SK-N-SH (cell line): Measurements from ENCODE around the gene OR52E8. TPM values are rescaled to one million over a fixed set of nuclear protein-coding genes. Genes with fewer than 3 reads are reported as not detected.

Source experiments
- CTCF ChIA-PET: fragments of 300-600, 350-600 bp; formaldehyde crosslinking; extraction: SDS; loops from one replicate; lab custom pipeline; 2021; lab: Yijun Ruan, JAX
- POLR2A ChIA-PET: fragments of 350-600 bp; sonication (Branson Sonifier 250); formaldehyde crosslinking; extraction: SDS; loops from one replicate; lab custom pipeline; 2020; ENCODE audit warnings: antibody characterized with exemption, inconsistent platforms; lab: Yijun Ruan, JAX
- DNase-seq: peaks from one replicate; pipeline ENCODE4 v3.0.0; 2012
- H2AFZ ChIP-seq: fragments of 200-600 bp; sonication (generic); 2 replicates; pipeline ENCODE4 v1.8.1; 2016; ENCODE audit warnings: antibody characterized with exemption, mild to moderate bottlenecking, low read depth
- H3F3A ChIP-seq: fragments of 200-600 bp; sonication (generic); replicated peaks from 2 replicates; pipeline ENCODE3; 2016; ENCODE audit warnings: antibody characterized with exemption, mild to moderate bottlenecking; ENCODE audit not compliant: insufficient read depth
- H3K27ac ChIP-seq, 2 experiments: fragments of 200-500 bp in 1 of 2; fragments of 200-600 bp in 1 of 2; sonication (Bioruptor generic) in 1 of 2; sonication (generic), shearing (Covaris generic) in 1 of 2; 2 replicates each; pipeline versions ENCODE4 v1.5.1 to v1.6.1; 2014 to 2016; ENCODE audit warnings: low read depth in 2 of 2, inconsistent platforms in 1 of 2, low read length in 1 of 2, mild to moderate bottlenecking in 1 of 2, mixed read lengths in 1 of 2
- H3K27me3 ChIP-seq: fragments of 200-600 bp; sonication (generic), shearing (Covaris generic); 2 replicates; pipeline ENCODE4 v1.6.1; 2016; ENCODE audit warnings: mixed run types; ENCODE audit not compliant: insufficient read depth
- H3K36me3 ChIP-seq, 2 experiments: fragments of 200-500 bp in 1 of 2; fragments of 200-600 bp in 1 of 2; sonication (Bioruptor generic) in 1 of 2; sonication (generic) in 1 of 2; replicated peaks in 1 of 2; 2 replicates each; pipeline versions ENCODE3 to v1.5.1; 2014 to 2016; ENCODE audit warnings: low read length in 1 of 2, mild to moderate bottlenecking in 1 of 2; ENCODE audit not compliant: insufficient read depth in 2 of 2, control insufficient read depth in 1 of 2
- H3K4me1 ChIP-seq, 2 experiments: fragments of 200-500 bp in 1 of 2; fragments of 200-600 bp in 1 of 2; sonication (Bioruptor generic) in 1 of 2; sonication (generic), shearing (Covaris generic) in 1 of 2; 2 replicates each; pipeline versions ENCODE4 v1.5.1 to v1.6.1; 2014 to 2016; ENCODE audit warnings: low read depth in 1 of 2, low read length in 1 of 2, mixed run types in 1 of 2; ENCODE audit not compliant: insufficient read depth in 2 of 2, control insufficient read depth in 1 of 2
- H3K4me2 ChIP-seq: fragments of 200-600 bp; sonication (generic), shearing (Covaris generic); 2 replicates; pipeline ENCODE4 v1.6.1; 2017; ENCODE audit warnings: mixed run types
- H3K4me3 ChIP-seq, 2 experiments: fragments of 200-500 bp in 1 of 2; fragments of 200-600 bp in 1 of 2; sonication (Bioruptor generic) in 1 of 2; sonication (generic), shearing (Covaris generic) in 1 of 2; 2 replicates each; pipeline versions ENCODE4 v1.5.1 to v1.8.1; 2014 to 2016; ENCODE audit warnings: low read depth in 2 of 2, inconsistent platforms in 1 of 2, low read length in 1 of 2, mild to moderate bottlenecking in 1 of 2, mixed read lengths in 1 of 2, moderate library complexity in 1 of 2
- H3K79me2 ChIP-seq: fragments of 200-600 bp; sonication (generic); 2 replicates; pipeline ENCODE4 v1.8.1; 2017; ENCODE audit warnings: mild to moderate bottlenecking; ENCODE audit not compliant: insufficient read depth
- H3K9ac ChIP-seq: fragments of 200-600 bp; sonication (generic); 2 replicates; pipeline ENCODE4 v1.6.1; 2017; ENCODE audit warnings: mixed run types
- H3K9me2 ChIP-seq: fragments of 200-600 bp; sonication (generic); 2 replicates; pipeline ENCODE4 v1.6.1; 2017; ENCODE audit warnings: mixed run types
- H3K9me3 ChIP-seq: fragments of 200-600 bp; sonication (generic); 2 replicates; pipeline ENCODE4 v1.6.1; 2017; ENCODE audit warnings: mixed run types, mild to moderate bottlenecking, moderate library complexity
- H4K20me1 ChIP-seq: fragments of 200-600 bp; sonication (generic); 2 replicates; pipeline ENCODE4 v1.6.1; 2017; ENCODE audit warnings: mild to moderate bottlenecking, mixed run types; ENCODE audit not compliant: insufficient read depth
- EZH2phosphoT487 ChIP-seq: fragments of 200-600 bp; sonication (generic); IDR thresholded peaks from 2 replicates; pipeline ENCODE4 v1.6.1; 2017; ENCODE audit warnings: low read depth, mixed run types, mild to moderate bottlenecking, antibody characterized with exemption, moderate library complexity, borderline replicate concordance
- FOSL2 ChIP-seq: IDR thresholded peaks from 2 replicates; pipeline ENCODE4 v1.4.0; 2012; ENCODE audit warnings: low read depth, mild to moderate bottlenecking, moderate library complexity, borderline replicate concordance
- FOXJ3 ChIP-seq: sonication (generic); formaldehyde crosslinking; IDR thresholded peaks from 2 replicates; pipeline ENCODE4 v1.5.1; 2020; ENCODE audit warnings: mild to moderate bottlenecking, missing genetic modification reagents
- GATA2 ChIP-seq: sonication (generic); formaldehyde crosslinking; IDR thresholded peaks from 2 replicates; pipeline ENCODE4 v1.5.0; 2020; ENCODE audit warnings: mild to moderate bottlenecking, missing genetic modification reagents
- JUND ChIP-seq: IDR thresholded peaks from 2 replicates; pipeline ENCODE4 v1.4.0; 2012
- RXRA ChIP-seq: IDR thresholded peaks from 2 replicates; pipeline ENCODE4 v1.4.0; 2012; ENCODE audit warnings: low read depth, mild to moderate bottlenecking, borderline replicate concordance
- TCF12 ChIP-seq: IDR thresholded peaks from 2 replicates; pipeline ENCODE4 v1.4.0; 2012
- TEAD4 ChIP-seq: IDR thresholded peaks from 2 replicates; pipeline ENCODE4 v1.4.0; 2012; ENCODE audit warnings: mild to moderate bottlenecking, borderline replicate concordance; ENCODE audit not compliant: insufficient read depth
- WGBS: methylation state at CpG from one replicate; pipeline ENCODE4 v1.1.6; 2017; ENCODE audit warnings: low lambda C conversion rate; 5-methylcytosine and 5-hydroxymethylcytosine counted together
- polyA plus RNA-seq, 3 experiments: library from polyadenylated mRNA; depleted of rRNA; stranded (reverse); fragments of >200 nt; gene quantifications; 2 replicates each; pipeline ENCODE4 v1.2.3, GENCODE V29; 2012
- TF ChIP-seq, protein P1 (sequence below): fragments of 200-600 bp; sonication (generic); IDR thresholded peaks from 2 replicates; pipeline ENCODE4 v1.6.1; 2017; ENCODE audit warnings: antibody characterized with exemption, mild to moderate bottlenecking, moderate library complexity
- TF ChIP-seq, protein P2 (sequence below): fragments of 150-350 bp; IDR thresholded peaks from 2 replicates; pipeline ENCODE4 v1.6.1; 2017; ENCODE audit warnings: antibody characterized with exemption, low read length, low read depth, borderline replicate concordance

Gene OR52E8
- polyA plus RNA-seq, 1 of the 3 experiments (the other 2 are of a cell fraction), result not detected

DNA sequence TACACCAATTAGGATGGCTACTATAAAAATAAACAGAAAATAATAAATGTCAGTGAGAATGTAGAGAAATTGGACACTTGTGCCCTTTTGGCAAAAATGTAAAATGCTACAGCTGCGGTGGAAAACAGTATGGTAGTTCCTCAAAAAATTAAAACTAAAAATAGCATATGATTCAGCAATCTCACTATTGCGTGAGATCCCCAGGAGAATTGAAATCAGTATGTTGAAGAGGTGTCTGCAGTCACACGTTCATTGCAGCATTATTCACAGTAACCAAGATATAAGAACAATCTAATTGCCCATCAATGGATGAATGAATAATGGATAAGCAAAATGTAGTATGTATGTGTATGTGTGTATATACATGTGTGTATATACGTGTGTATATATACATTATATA is 42.0 kb downstream of the OR52E8 start:
- Histone ChIP-seq H3K27ac (no peak overlapping the region), H3K36me3 (no peaks in the 10 kb centered on the region), H3K4me1 (no peaks in the 10 kb centered on the region), H3K27me3 (peaks cover 6% of the 10 kb centered on the region; the same call in 1 of the 2 replicates), H2AFZ (no peak overlapping the region), H3K9me3 (no peaks in the 10 kb centered on the region), H3K4me2 (no peak overlapping the region), H3K9ac (no peak overlapping the region), H3K9me2 (no peaks in the 10 kb centered on the region), H4K20me1 (no peaks in the 10 kb centered on the region), H3K4me3 (no peak overlapping the region), H3F3A (no peaks in the 10 kb centered on the region), H3K79me2 (no peaks in the 10 kb centered on the region)
- DNase-seq, result no peak
- WGBS, result 2% methylated on average over 4 of the region's 4 CpGs
- POLR2A ChIA-PET, result no interaction called here
- TF ChIP-seq, protein P1, sequence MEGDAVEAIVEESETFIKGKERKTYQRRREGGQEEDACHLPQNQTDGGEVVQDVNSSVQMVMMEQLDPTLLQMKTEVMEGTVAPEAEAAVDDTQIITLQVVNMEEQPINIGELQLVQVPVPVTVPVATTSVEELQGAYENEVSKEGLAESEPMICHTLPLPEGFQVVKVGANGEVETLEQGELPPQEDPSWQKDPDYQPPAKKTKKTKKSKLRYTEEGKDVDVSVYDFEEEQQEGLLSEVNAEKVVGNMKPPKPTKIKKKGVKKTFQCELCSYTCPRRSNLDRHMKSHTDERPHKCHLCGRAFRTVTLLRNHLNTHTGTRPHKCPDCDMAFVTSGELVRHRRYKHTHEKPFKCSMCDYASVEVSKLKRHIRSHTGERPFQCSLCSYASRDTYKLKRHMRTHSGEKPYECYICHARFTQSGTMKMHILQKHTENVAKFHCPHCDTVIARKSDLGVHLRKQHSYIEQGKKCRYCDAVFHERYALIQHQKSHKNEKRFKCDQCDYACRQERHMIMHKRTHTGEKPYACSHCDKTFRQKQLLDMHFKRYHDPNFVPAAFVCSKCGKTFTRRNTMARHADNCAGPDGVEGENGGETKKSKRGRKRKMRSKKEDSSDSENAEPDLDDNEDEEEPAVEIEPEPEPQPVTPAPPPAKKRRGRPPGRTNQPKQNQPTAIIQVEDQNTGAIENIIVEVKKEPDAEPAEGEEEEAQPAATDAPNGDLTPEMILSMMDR, result no peak
- TF ChIP-seq, protein P2, sequence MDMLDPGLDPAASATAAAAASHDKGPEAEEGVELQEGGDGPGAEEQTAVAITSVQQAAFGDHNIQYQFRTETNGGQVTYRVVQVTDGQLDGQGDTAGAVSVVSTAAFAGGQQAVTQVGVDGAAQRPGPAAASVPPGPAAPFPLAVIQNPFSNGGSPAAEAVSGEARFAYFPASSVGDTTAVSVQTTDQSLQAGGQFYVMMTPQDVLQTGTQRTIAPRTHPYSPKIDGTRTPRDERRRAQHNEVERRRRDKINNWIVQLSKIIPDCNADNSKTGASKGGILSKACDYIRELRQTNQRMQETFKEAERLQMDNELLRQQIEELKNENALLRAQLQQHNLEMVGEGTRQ, result no peak
- TF ChIP-seq EZH2phosphoT487 (no peak), GATA2 (CRISPR knock-in tag) (no peak), FOXJ3 (CRISPR knock-in tag) (no peak), TCF12 (no peak), FOSL2 (no peak)
- CTCF ChIA-PET, result interaction anchor here (1.5 kb wide), 1 partner anchor 339 kb away, joined by 3 read pairs; no protein-coding TSS in a partner anchor

DNA sequence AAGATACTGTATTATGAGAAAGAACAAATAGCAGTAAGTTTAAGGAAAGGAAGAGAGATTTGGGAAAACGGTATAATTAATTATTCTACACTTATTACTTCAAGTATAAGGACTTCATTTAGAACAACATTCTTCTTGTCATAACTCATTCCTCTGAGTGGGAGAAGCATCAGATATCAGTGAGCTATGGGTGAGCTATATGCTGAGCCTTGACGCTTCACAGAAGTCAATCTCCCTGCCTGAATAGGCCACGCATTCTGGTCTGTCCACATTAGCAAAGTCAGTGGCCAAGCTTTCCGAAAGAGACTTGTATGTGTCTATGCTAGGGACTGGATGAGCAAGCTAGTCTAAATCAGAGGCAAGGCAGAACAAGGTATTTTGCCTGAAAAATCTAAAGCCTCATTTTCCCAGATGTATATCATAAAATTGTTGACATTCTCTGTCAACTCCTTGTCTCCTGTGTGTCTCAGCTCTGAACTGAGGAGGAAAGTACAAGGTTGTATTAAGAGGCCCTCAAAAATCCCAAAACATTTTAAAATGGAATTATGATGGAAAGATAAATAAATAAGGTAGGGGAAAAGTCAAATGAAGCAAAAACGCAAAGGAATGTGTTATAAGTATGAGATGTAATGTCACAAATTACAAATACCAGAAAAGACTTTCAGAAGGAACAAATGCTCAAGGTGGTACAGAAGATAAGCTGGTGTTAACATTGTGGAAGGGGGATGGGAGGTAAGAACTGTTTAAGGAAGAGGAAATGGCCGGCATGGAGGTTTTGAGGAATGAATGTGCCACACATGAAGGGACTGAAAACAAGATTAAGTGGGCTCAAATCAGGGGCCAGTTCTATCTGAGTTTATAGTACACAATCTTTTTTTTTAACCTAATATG is 47.3 kb downstream of the OR52E8 start:
- Histone ChIP-seq H3K9me3 (no peaks in the 10 kb centered on the region), H4K20me1 (no peaks in the 10 kb centered on the region), H3K27ac (no peak overlapping the region), H3K9me2 (no peaks in the 10 kb centered on the region), H2AFZ (no peak overlapping the region), H3F3A (no peaks in the 10 kb centered on the region), H3K9ac (no peak overlapping the region), H3K27me3 (peaks cover 38% of the 10 kb centered on the region; the same call in 1 of the 2 replicates), H3K4me1 (peaks cover 0 to 4% of the 10 kb centered on the region in 2 experiments; a peak in 1 of 4 replicates)
- no peak for DNase-seq
- 13% methylated on average over 6 of the region's 6 CpGs for WGBS
- TF ChIP-seq JUND, result no peak
- TF ChIP-seq RXRA, result no peak
- TF ChIP-seq TEAD4, result no peak
- TF ChIP-seq, all 33 proteins: peak for 0
- ChIA-PET CTCF (interaction anchor here (0.8 to 1.8 kb wide), 6 partner anchors 7 to 334 kb away, joined by 3 to 5 read pairs (median 3); no protein-coding TSS in a partner anchor), POLR2A (no interaction called here)
- Histone ChIP-seq H3K36me3 (no peaks in the 10 kb centered on the region), H3K4me3 (no peak overlapping the region), H3K79me2 (no peaks in the 10 kb centered on the region), H3K4me2 (no peak overlapping the region)
